ENCODE measurements around the gene GNAT3. TPM values are rescaled to one million over a fixed set of nuclear protein-coding genes. Genes with fewer than 3 reads are reported as not detected.

The GNAT3 gene
- total and polyA plus RNA-seq, 2 of the 8 experiments (the other 6 are each of a cell fraction or from before 2014, with no cell fraction given), result not detected

DNA sequence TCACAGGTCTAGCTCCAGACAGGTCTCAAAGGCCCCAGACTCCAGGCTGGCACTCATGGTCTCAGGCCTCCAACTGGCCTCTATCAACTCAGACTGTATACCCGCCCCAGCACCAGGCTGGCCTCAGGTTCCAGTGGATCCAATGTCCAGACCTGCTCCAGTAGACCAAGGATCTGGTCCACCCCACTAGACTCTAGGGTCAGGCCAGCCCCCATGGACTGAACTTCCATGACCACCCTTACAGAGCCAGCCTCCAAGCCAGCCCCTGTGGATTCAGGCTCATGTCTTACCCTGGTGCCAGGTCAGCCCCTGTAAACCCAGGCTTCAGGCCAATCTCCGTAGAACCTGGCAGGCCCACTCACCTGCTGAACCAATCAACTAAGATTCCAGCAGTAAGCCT is 16.8 kb upstream of the GNAT3 start (continued):
- TF ChIP-seq, protein P1, sequence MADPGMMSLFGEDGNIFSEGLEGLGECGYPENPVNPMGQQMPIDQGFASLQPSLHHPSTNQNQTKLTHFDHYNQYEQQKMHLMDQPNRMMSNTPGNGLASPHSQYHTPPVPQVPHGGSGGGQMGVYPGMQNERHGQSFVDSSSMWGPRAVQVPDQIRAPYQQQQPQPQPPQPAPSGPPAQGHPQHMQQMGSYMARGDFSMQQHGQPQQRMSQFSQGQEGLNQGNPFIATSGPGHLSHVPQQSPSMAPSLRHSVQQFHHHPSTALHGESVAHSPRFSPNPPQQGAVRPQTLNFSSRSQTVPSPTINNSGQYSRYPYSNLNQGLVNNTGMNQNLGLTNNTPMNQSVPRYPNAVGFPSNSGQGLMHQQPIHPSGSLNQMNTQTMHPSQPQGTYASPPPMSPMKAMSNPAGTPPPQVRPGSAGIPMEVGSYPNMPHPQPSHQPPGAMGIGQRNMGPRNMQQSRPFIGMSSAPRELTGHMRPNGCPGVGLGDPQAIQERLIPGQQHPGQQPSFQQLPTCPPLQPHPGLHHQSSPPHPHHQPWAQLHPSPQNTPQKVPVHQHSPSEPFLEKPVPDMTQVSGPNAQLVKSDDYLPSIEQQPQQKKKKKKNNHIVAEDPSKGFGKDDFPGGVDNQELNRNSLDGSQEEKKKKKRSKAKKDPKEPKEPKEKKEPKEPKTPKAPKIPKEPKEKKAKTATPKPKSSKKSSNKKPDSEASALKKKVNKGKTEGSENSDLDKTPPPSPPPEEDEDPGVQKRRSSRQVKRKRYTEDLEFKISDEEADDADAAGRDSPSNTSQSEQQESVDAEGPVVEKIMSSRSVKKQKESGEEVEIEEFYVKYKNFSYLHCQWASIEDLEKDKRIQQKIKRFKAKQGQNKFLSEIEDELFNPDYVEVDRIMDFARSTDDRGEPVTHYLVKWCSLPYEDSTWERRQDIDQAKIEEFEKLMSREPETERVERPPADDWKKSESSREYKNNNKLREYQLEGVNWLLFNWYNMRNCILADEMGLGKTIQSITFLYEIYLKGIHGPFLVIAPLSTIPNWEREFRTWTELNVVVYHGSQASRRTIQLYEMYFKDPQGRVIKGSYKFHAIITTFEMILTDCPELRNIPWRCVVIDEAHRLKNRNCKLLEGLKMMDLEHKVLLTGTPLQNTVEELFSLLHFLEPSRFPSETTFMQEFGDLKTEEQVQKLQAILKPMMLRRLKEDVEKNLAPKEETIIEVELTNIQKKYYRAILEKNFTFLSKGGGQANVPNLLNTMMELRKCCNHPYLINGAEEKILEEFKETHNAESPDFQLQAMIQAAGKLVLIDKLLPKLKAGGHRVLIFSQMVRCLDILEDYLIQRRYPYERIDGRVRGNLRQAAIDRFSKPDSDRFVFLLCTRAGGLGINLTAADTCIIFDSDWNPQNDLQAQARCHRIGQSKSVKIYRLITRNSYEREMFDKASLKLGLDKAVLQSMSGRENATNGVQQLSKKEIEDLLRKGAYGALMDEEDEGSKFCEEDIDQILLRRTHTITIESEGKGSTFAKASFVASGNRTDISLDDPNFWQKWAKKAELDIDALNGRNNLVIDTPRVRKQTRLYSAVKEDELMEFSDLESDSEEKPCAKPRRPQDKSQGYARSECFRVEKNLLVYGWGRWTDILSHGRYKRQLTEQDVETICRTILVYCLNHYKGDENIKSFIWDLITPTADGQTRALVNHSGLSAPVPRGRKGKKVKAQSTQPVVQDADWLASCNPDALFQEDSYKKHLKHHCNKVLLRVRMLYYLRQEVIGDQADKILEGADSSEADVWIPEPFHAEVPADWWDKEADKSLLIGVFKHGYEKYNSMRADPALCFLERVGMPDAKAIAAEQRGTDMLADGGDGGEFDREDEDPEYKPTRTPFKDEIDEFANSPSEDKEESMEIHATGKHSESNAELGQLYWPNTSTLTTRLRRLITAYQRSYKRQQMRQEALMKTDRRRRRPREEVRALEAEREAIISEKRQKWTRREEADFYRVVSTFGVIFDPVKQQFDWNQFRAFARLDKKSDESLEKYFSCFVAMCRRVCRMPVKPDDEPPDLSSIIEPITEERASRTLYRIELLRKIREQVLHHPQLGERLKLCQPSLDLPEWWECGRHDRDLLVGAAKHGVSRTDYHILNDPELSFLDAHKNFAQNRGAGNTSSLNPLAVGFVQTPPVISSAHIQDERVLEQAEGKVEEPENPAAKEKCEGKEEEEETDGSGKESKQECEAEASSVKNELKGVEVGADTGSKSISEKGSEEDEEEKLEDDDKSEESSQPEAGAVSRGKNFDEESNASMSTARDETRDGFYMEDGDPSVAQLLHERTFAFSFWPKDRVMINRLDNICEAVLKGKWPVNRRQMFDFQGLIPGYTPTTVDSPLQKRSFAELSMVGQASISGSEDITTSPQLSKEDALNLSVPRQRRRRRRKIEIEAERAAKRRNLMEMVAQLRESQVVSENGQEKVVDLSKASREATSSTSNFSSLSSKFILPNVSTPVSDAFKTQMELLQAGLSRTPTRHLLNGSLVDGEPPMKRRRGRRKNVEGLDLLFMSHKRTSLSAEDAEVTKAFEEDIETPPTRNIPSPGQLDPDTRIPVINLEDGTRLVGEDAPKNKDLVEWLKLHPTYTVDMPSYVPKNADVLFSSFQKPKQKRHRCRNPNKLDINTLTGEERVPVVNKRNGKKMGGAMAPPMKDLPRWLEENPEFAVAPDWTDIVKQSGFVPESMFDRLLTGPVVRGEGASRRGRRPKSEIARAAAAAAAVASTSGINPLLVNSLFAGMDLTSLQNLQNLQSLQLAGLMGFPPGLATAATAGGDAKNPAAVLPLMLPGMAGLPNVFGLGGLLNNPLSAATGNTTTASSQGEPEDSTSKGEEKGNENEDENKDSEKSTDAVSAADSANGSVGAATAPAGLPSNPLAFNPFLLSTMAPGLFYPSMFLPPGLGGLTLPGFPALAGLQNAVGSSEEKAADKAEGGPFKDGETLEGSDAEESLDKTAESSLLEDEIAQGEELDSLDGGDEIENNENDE (IDR thresholded peaks at IDR 0.05; ENCODE audit: insufficient replicate concordance, low read length), result no peak
- TF ChIP-seq TEAD4 (IDR thresholded peaks at IDR 0.05; ENCODE audit: low read depth, low read length) (no peak), SIX5 (IDR thresholded peaks at IDR 0.05; ENCODE audit: low read depth, low read length) (no peak)

Measured in H1 (cell line).